RWPE2 (cell line): ENCODE data around the gene TIMM44.

Experiments
- ATAC-seq: fragments of 200-7000 bp; cut with Tn5 transposase; 3 replicates; pipeline ENCODE4 v1.9.1; 2021; ENCODE audit warnings: low read depth
- DNase-seq: peaks from one replicate; pipeline ENCODE4 v3.0.0-alpha.2; 2020; ENCODE audit warnings: low spot score
- H3K27ac ChIP-seq: fragments of 450-650 bp; 2 replicates; pipeline ENCODE4 v1.5.1; 2017; ENCODE audit warnings: mild to moderate bottlenecking; ENCODE audit not compliant: poor library complexity, severe bottlenecking
- H3K27me3 ChIP-seq: fragments of 250-450 bp; sonication (Bioruptor Pico); 2 replicates; pipeline ENCODE4 v1.5.1; 2021; ENCODE audit warnings: mild to moderate bottlenecking, moderate library complexity; ENCODE audit not compliant: insufficient read depth, poor library complexity, severe bottlenecking
- H3K36me3 ChIP-seq: fragments of 250-450 bp; sonication (Bioruptor Pico); 2 replicates; pipeline ENCODE4 v1.5.1; 2020; ENCODE audit warnings: low read depth, mild to moderate bottlenecking, moderate library complexity
- H3K4me1 ChIP-seq: fragments of 250-450 bp; sonication (Bioruptor Pico); 2 replicates; pipeline ENCODE4 v1.5.1; 2021; ENCODE audit warnings: mild to moderate bottlenecking, moderate library complexity; ENCODE audit not compliant: insufficient read depth, poor library complexity, severe bottlenecking
- H3K4me3 ChIP-seq: fragments of 250-450 bp; sonication (Bioruptor Pico); 2 replicates; pipeline ENCODE4 v1.5.1; 2021; ENCODE audit warnings: mild to moderate bottlenecking, moderate library complexity; ENCODE audit not compliant: severe bottlenecking
- H3K9me3 ChIP-seq: fragments of 250-450 bp; sonication (Bioruptor Pico); 2 replicates; pipeline ENCODE4 v1.5.1; 2021; ENCODE audit warnings: mild to moderate bottlenecking, moderate library complexity; ENCODE audit not compliant: severe bottlenecking
- CTCF ChIP-seq: fragments of 450-650 bp; IDR thresholded peaks from one replicate; pipeline ENCODE4 v1.5.1; 2017; ENCODE audit warnings: mild to moderate bottlenecking, moderate library complexity; ENCODE audit not compliant: poor library complexity, severe bottlenecking

Gene TIMM44

GRCh38 chr19:7911508-7912143 lies 31.8 kb downstream of the TIMM44 start:
- Histone ChIP-seq H3K4me1 (no peaks in the 10 kb centered on the region), H3K4me3 (no peak overlapping the region), H3K36me3 (peaks cover 16% of the 10 kb centered on the region), H3K27me3 (peaks cover 7% of the 10 kb centered on the region), H3K9me3 (no peaks in the 10 kb centered on the region), H3K27ac (no peak overlapping the region)
- TF ChIP-seq CTCF, result no peak
- ATAC-seq, result no peak
- no peak for DNase-seq

GRCh38 chr19:7910321-7911161 lies 32.9 kb downstream of the TIMM44 start:
- Histone ChIP-seq H3K4me3 (no peak overlapping the region), H3K27ac (no peak overlapping the region), H3K4me1 (no peaks in the 10 kb centered on the region), H3K27me3 (peaks cover 2% of the 10 kb centered on the region), H3K36me3 (peaks cover 27% of the 10 kb centered on the region), H3K9me3 (no peaks in the 10 kb centered on the region)
- no peak for TF ChIP-seq CTCF
- no peak for ATAC-seq
- no peak for DNase-seq

GRCh38 chr19:7909471-7910067 lies 33.9 kb downstream of the TIMM44 start:
- ATAC-seq (no peak), DNase-seq (no peak)
- no peaks in the 10 kb centered on the region for H3K9me3 ChIP-seq
- no peak overlapping the region for H3K4me3 ChIP-seq
- H3K36me3 ChIP-seq, result peaks cover 33% of the 10 kb centered on the region
- H3K27ac ChIP-seq, result no peak overlapping the region
- H3K4me1 ChIP-seq, result peaks cover 5% of the 10 kb centered on the region
- TF ChIP-seq CTCF, result no peak
- no peaks in the 10 kb centered on the region for H3K27me3 ChIP-seq

GRCh38 chr19:7908742-7909461 lies 34.6 kb downstream of the TIMM44 start:
- peaks cover 33% of the 10 kb centered on the region for H3K36me3 ChIP-seq
- no peak for TF ChIP-seq CTCF
- H3K27me3 ChIP-seq, result no peaks in the 10 kb centered on the region
- H3K27ac ChIP-seq, result no peak overlapping the region
- peaks cover 5% of the 10 kb centered on the region for H3K4me1 ChIP-seq
- ATAC-seq (0 out of 3 replicates have a peak, but pooled peaks have one; percentile 16), DNase-seq (no peak)
- H3K4me3 ChIP-seq, result no peak overlapping the region
- no peaks in the 10 kb centered on the region for H3K9me3 ChIP-seq
